Small intestine (tissue), 7 donors: ENCODE results near the gene ARMC8. TPM values are rescaled to one million over a fixed set of nuclear protein-coding genes. Genes with fewer than 3 reads are reported as not detected.

Experiments
- DNase-seq, 2 donors: peaks; one replicate each; pipeline versions ENCODE4 v3.0.0 to v3.0.0-alpha.2; 2013
- FAIRE-seq: peaks from 2 replicates; lab custom pipeline; 2012; peaks lifted over from hg19 to GRCh38; lab: Jason Lieb, UNC
- H3K27ac ChIP-seq, 3 donors: one replicate each; pipeline ENCODE4 v1.5.1; 2013; ENCODE audit warnings: low read length in 2 of 3, mild to moderate bottlenecking in 2 of 3, control low read depth in 1 of 3, inconsistent platforms in 1 of 3, low read depth in 1 of 3, moderate library complexity in 1 of 3
- H3K27me3 ChIP-seq, 3 donors: one replicate each; pipeline ENCODE4 v1.6.1; 2013; ENCODE audit warnings: low read length in 3 of 3, inconsistent platforms in 1 of 3; ENCODE audit not compliant: control insufficient read depth in 3 of 3, insufficient read depth in 3 of 3
- H3K36me3 ChIP-seq, 3 donors: one replicate each; pipeline ENCODE4 v1.6.1; 2013; ENCODE audit warnings: low read length in 3 of 3, inconsistent platforms in 1 of 3, low read depth in 1 of 3, mild to moderate bottlenecking in 1 of 3, moderate library complexity in 1 of 3; ENCODE audit not compliant: control insufficient read depth in 3 of 3, insufficient read depth in 2 of 3
- H3K4me1 ChIP-seq, 3 donors: one replicate each; pipeline ENCODE4 v1.6.1; 2013; ENCODE audit warnings: low read length in 2 of 3, inconsistent platforms in 1 of 3, low read depth in 1 of 3, mild to moderate bottlenecking in 1 of 3, moderate library complexity in 1 of 3; ENCODE audit not compliant: control insufficient read depth in 3 of 3, insufficient read depth in 2 of 3
- H3K4me3 ChIP-seq, 3 donors: one replicate each; pipeline ENCODE4 v1.5.1; 2013; ENCODE audit warnings: low read length in 3 of 3, control low read depth in 1 of 3, inconsistent platforms in 1 of 3, low read depth in 1 of 3, mild to moderate bottlenecking in 1 of 3, moderate library complexity in 1 of 3
- H3K9me3 ChIP-seq, 2 donors: one replicate each; pipeline ENCODE4 v1.6.1; 2013; ENCODE audit warnings: low read depth in 1 of 2, low read length in 1 of 2; ENCODE audit not compliant: control insufficient read depth in 2 of 2, insufficient read depth in 1 of 2
- WGBS, 3 donors: extraction: QIAGEN DNeasy Blood & Tissue Kit; methylation state at CpG; one replicate each; pipeline ENCODE4 v1.1.7; 2013; 5-methylcytosine and 5-hydroxymethylcytosine counted together
- polyA plus RNA-seq, 4 donors: library from polyadenylated mRNA; stranded (reverse) in 3 of 4; unstranded in 1 of 4; fragments of 200-250 nt in 3 of 4; fragments of 120-200 nt in 1 of 4; gene quantifications; one replicate each; pipeline versions ENCODE4 v1.2.1 to v1.2.3, GENCODE V29; 2013
- donor health status: healthy with polysubstance abuse.
- donor health status: control.
- donor health status: control.
- donor health status: Bipolar disorder and iron deficiency.
- donor health status: healthy.

ARMC8 gene
- polyA plus RNA-seq, 4 donors = 9.5 to 29.0 (median 11.8) TPM

GRCh38 chr3:138284079-138284478 lies 97.0 kb downstream of the ARMC8 start:
- no peaks in the 10 kb centered on the region for H3K4me1 ChIP-seq
- H3K9me3 ChIP-seq = no peaks in the 10 kb centered on the region
- H3K4me3 ChIP-seq = no peak overlapping the region
- peaks cover 2 to 11% (median 7%) of the 10 kb centered on the region in 3 donors for H3K36me3 ChIP-seq
- H3K27ac ChIP-seq = no peak overlapping the region
- FAIRE-seq (no peak), DNase-seq (no peak)
- no peaks in the 10 kb centered on the region for H3K27me3 ChIP-seq
- WGBS, 3 donors = 96 to 100% (median 97%) methylated on average over 1 of the region's 1 CpG

- no peak for FAIRE-seq
Measured at GRCh38 chr3:138284957-138285477, 97.9 kb downstream of the ARMC8 start.

GRCh38 chr3:138289260-138289659 lies 102.2 kb downstream of the ARMC8 start:
- no peak for FAIRE-seq
- Histone ChIP-seq H3K36me3 (peaks cover 6 to 28% (median 16%) of the 10 kb centered on the region in 3 donors), H3K27me3 (no peaks in the 10 kb centered on the region), H3K27ac (no peak overlapping the region), H3K4me3 (no peak overlapping the region), H3K4me1 (no peaks in the 10 kb centered on the region), H3K9me3 (no peaks in the 10 kb centered on the region)
- DNase-seq = no peak
- 81 to 87% (median 86%) methylated on average over 2 of the region's 2 CpGs for WGBS, 3 donors

More at GRCh38 chr3:138284957-138285477, 97.9 kb downstream of the ARMC8 start:
- Histone ChIP-seq H3K36me3 (peaks cover 5 to 20% (median 8%) of the 10 kb centered on the region in 3 donors), H3K27me3 (no peaks in the 10 kb centered on the region), H3K4me3 (no peak overlapping the region), H3K4me1 (no peaks in the 10 kb centered on the region), H3K27ac (no peak overlapping the region), H3K9me3 (no peaks in the 10 kb centered on the region)
- 92 to 98% (median 96%) methylated on average over 2 of the region's 2 CpGs for WGBS, 3 donors
- no peak for DNase-seq

DNA sequence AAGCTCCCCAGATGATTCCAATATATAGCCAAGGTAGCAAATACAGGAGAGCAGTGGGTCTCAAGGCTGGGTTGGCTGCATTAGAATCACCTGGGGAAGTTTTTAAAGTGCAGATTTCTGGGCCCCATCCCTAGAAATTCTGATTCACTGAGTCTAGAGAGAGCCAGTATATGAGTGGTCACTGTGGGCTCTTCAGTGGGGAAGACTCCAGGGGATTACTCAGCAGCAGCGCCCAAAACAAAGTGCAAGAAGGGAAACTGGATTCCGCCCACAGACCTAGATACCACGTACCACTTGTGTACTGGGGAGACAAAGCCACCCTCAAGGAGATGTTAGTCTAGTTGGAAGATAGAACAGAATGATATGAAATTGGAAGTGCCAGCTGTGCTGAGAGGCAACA lies 102.6 kb downstream of the ARMC8 start:
- no peaks in the 10 kb centered on the region for H3K9me3 ChIP-seq
- 92 to 99% (median 94%) methylated on average over 3 of the region's 3 CpGs for WGBS, 3 donors
- DNase-seq (no peak), FAIRE-seq (no peak)
- no peaks in the 10 kb centered on the region for H3K27me3 ChIP-seq
- no peak overlapping the region for H3K27ac ChIP-seq
- H3K4me3 ChIP-seq = no peak overlapping the region
- H3K36me3 ChIP-seq = peaks cover 9 to 27% (median 16%) of the 10 kb centered on the region in 3 donors
- no peaks in the 10 kb centered on the region for H3K4me1 ChIP-seq

DNA sequence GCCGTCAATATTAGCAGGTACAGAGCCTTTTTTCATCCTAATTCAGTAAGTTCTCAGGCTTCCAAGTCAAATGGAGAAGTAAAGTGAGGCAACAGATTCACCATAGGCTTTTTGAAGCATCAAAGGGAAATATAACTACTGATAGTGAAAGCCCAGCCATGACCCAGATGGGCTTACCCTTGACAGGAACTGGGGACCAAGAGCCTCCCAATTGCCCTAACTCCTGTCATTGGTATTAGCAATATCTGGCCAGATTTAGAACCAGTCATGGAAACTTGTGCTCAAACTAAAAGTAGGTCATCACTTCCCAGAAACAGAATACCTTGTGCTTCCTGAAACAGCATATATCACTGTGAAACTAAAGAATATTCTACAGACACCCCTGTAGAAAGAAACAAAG lies 109.5 kb downstream of the ARMC8 start:
- Histone ChIP-seq H3K36me3 (peaks cover 5 to 40% (median 11%) of the 10 kb centered on the region in 3 donors), H3K27ac (no peak overlapping the region), H3K4me3 (no peak overlapping the region), H3K4me1 (no peaks in the 10 kb centered on the region), H3K9me3 (no peaks in the 10 kb centered on the region), H3K27me3 (no peaks in the 10 kb centered on the region)
- FAIRE-seq = no peak
- no peak for DNase-seq
- 80 to 90% (median 86%) methylated on average over 1 of the region's 1 CpG for WGBS, 3 donors

DNA sequence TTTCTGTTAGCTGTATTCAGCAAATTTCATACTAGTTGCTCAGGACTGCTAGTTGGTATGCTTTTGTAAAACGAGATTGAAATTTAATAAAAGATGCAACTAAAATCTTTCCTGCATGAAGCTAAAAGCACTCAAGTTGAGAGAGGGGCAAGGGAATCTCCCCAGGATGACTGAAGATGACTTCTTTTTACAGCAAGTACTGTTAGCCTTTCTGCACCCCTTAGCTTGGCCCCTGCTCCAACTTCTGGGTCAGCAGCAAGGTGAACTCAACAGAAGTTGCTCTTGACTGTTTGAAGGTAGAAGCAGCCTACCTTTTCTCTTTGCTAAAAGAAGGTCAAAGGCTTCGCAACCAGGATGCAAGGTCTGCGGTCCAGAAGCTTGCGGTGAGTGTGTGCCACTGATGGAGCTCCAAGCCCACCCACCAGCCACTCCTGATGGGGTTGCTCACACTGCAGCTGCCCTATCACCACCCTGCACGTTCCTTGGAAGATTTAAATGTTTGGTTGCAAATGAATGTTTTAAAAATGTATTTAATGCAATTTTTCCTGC lies 110.0 kb downstream of the ARMC8 start:
- H3K27ac ChIP-seq = no peak overlapping the region
- no peaks in the 10 kb centered on the region for H3K9me3 ChIP-seq
- no peak for FAIRE-seq
- H3K27me3 ChIP-seq = no peaks in the 10 kb centered on the region
- 83 to 91% (median 87%) methylated on average over 5 of the region's 5 CpGs for WGBS, 3 donors
- no peak for DNase-seq
- H3K36me3 ChIP-seq = peaks cover 5 to 40% (median 11%) of the 10 kb centered on the region in 3 donors
- H3K4me3 ChIP-seq = no peak overlapping the region
- no peaks in the 10 kb centered on the region for H3K4me1 ChIP-seq

DNA sequence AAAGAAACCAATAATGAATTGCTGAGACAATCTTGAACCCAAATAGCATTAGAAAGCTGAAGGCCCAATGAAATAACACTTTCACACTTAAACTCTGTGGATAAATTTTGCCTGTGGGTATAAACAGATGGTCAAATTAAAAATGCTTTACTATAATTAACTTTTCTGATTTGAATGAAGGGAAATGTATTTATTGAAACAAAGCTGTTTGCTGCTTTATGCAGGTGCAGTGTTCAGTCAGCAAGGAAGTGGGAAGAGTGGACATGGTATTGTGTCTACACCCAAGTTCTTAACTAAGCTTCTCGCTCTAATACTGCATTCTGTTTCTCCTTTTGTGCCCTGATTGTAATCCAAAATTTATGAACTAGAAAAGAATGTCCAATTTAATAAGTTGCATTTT lies 110.8 kb downstream of the ARMC8 start:
- FAIRE-seq (no peak), DNase-seq (no peak)
- Histone ChIP-seq H3K4me3 (no peak overlapping the region), H3K27ac (no peak overlapping the region), H3K9me3 (no peaks in the 10 kb centered on the region), H3K36me3 (peaks cover 5 to 37% (median 11%) of the 10 kb centered on the region in 3 donors), H3K4me1 (no peaks in the 10 kb centered on the region), H3K27me3 (no peaks in the 10 kb centered on the region)
- 90 to 100% (median 95%) methylated on average over 1 of the region's 1 CpG for WGBS, 3 donors

GRCh38 chr3:138300647-138301046 lies 113.5 kb downstream of the ARMC8 start:
- FAIRE-seq = no peak

More at GRCh38 chr3:138300647-138301046, 113.5 kb downstream of the ARMC8 start:
- Histone ChIP-seq H3K4me3 (no peak overlapping the region), H3K36me3 (peaks cover 2 to 23% (median 8%) of the 10 kb centered on the region in 3 donors), H3K9me3 (no peaks in the 10 kb centered on the region), H3K27ac (no peak overlapping the region), H3K4me1 (no peaks in the 10 kb centered on the region), H3K27me3 (no peaks in the 10 kb centered on the region)
- WGBS, 3 donors = 81 to 90% (median 90%) methylated on average over 2 of the region's 2 CpGs
- DNase-seq = no peak
